HG03025 (cell line): ENCODE results near the gene OCIAD2.
"Not testable (repeated sequence)": the region's sequence is repeated elsewhere in the genome, so short reads cannot be mapped to it uniquely, and the experiment has no call there.

ENCODE experiments used
- ATAC-seq: cut with Tn5 transposase; IDR thresholded peaks from one replicate; pipeline ENCODE4 v1.9.1; 2021; ENCODE audit warnings: mild to moderate bottlenecking, moderate library complexity; ENCODE audit not compliant: unreplicated experiment, low FRiP score

OCIAD2 gene

GRCh38 chr4:48906206-48907173 lies at the start of gene OCIAD2:
Gene OCIAD2 (minus strand): TSS chr4:48906774. CDS start chr4:48904549, 2,225 bp downstream.
- ATAC-seq = peak; percentile 95

DNA sequence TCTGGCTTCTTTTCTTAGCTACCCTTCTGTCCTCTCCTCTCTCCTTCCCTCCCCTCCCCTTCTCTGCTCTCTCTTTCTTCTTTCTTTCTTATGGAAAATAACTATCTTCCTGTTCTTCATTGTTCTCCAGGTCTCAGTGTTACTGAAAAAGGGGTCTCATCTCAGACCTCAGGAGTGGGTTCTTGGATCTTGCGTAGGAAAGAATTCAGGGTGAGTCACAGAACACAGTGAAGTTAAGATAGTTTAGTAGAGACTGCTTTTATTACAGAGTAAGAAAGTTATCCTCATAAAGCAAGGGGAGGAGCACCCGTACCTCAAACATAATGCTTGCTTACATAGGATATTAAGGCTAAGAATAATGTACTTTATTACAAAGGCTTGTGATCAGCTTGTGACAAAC lies 47.7 kb upstream of the OCIAD2 start:
- ATAC-seq = no peak

- ATAC-seq = no peak
Observed at GRCh38 chr4:48949518-48950219, 43.1 kb upstream of the OCIAD2 start.

DNA sequence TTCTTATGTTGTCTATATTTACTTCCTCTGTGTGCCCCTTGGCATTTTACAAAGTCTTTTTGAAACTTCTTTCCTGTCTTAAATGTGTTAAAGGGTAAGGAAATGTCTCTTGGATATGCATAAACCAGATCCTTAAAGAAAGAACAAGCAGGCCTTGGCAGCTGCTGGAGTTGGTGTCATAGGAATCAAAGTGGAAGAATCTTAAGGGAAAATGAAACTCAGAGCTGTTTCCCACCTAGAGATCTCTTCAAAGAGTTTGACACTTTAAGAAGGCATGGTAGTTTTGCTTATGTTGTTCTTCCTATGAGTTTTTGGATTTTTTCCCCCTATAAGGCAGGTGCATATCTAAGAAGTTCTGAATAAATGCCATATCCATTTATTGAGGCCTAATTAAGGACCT lies 42.5 kb upstream of the OCIAD2 start:
- ATAC-seq = no peak

DNA sequence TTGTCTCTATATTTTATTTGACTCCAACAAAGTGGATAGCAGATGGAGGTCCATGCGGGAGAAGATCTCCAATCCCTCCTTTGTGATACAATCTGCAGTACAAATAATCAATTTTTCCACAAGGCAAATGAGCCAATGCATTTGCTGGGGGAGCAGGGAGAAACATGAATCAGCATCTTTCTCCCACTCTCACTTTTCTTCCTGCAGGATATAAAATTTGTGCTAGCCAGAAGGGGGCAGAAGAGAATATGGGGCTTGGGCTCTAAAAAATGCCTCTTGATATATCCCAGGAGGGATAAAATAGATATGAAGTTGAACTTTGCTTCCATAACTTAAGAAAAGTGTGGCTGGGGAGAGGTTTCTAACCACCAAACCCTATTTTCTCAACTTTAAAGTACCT lies 41.2 kb upstream of the OCIAD2 start:
- no peak for ATAC-seq

- ATAC-seq = no peak
Observed at GRCh38 chr4:48945981-48946380, 39.4 kb upstream of the OCIAD2 start.

- ATAC-seq = no peak
Observed at GRCh38 chr4:48944756-48945241, 38.2 kb upstream of the OCIAD2 start.

- no peak for ATAC-seq
Observed at GRCh38 chr4:48944252-48944651, 37.7 kb upstream of the OCIAD2 start.

DNA sequence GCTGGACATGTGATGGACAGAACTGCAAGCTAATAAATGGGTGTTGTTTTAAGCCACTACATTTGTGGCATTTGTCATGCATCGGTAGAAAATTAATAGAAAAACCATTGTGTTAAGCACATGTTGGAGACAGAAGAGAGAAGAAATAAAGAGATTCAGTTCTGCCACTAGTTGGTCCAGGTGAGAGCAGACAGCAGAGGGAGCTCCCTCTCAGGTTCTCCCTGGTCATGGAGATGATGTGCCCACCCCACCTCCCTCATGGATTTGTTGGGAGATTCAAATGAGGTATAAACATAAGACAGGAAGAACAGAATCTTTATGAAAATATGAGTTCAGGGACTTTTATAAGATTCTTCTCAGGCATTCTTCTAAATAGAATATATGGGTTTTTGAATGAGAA lies 36.8 kb upstream of the OCIAD2 start:
- no peak for ATAC-seq

GRCh38 chr4:48939785-48940184 lies 33.2 kb upstream of the OCIAD2 start:
- no peak for ATAC-seq

- no peak for ATAC-seq
Observed at GRCh38 chr4:48938831-48939230, 32.3 kb upstream of the OCIAD2 start.

DNA sequence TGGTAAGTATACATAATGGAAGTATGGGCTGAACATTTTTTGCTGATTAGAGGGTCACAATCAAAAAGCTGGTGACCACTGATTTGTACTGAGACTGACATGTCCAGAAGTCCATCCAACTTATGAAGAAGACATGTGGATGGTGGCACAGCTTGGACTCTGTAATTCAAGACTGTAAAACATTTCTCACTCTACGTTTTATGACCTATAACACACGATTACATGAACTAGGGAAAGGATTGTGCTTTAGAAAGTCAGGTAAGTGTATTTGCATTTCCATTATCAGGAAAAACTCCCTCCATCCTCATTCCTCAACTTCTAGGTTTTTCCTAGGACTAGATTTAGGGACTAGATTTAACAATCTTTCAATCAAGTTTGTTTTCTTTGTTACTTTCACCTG lies 30.5 kb upstream of the OCIAD2 start:
- ATAC-seq = no peak

GRCh38 chr4:48931459-48931858 lies 24.9 kb upstream of the OCIAD2 start:
- no peak for ATAC-seq

DNA sequence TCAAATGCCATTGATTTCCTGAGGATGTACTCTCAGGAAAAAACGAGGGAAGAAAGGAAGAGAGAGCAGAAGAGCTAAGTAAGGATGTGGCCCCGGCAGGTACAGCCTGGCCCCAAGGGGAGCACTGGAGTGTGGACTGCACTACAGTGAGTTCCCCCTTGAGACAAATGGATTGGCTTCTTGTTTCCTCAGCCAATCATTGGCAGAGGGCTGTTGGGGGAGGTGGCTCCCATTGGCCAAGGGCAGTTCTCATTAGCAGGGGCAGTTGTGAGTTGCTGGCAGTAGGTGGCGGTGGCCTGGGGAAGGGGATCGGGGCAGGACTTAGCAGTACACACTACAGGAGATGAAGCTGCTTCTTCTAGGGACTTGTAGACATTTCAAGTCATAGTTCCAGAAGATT lies 24.1 kb upstream of the OCIAD2 start:
- no peak for ATAC-seq

DNA sequence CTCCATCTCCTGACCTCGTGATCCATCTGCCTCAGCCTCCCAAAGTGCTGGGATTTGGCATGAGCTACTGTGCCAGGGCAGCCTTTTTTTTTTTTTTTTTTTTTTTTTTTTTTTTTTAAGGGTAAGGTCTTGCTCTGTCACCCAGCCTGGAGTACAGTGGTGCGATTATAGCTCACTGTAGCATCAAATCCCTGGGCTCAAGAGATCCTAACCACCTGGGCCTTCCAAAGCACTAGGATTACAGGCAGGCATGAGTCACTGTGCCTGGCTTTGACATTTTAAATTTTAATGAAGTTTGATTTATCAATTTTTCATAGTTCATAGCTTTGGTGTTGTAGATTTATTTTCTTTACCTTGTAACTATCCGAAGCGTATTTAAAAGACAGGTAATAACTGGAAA lies 17.8 kb upstream of the OCIAD2 start:
- no peak for ATAC-seq

GRCh38 chr4:48923065-48923464 lies 16.5 kb upstream of the OCIAD2 start:
- ATAC-seq = not testable (repeated sequence)

GRCh38 chr4:48914311-48914710 lies 7.7 kb upstream of the OCIAD2 start:
- ATAC-seq = no peak

- ATAC-seq = no peak
Observed at GRCh38 chr4:48913346-48913745, 6.8 kb upstream of the OCIAD2 start.

GRCh38 chr4:48912349-48912748 lies 5.8 kb upstream of the OCIAD2 start:
- no peak for ATAC-seq

DNA sequence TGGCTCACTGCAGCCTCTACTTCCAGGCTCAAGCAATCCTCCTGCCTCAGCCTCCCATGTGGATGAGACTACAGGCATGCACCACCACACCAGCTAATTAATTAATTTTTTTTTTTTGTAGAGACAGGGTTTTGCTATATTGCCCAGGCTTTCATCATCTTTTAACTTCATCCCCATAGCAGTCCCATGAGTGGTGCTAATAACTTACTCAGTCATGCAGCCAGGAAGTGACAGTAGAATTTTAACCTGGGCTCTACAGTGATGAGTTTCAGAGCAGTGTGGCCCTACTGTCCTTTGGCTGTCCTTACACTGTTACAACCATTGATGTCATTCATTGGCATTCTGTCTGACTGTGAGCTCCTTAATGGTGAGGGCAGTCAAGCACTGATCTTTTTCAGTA lies 3.9 kb upstream of the OCIAD2 start:
- no peak for ATAC-seq

GRCh38 chr4:48909697-48910096 lies 3.1 kb upstream of the OCIAD2 start:
- ATAC-seq = no peak

- ATAC-seq = no peak
Observed at GRCh38 chr4:48908687-48909086, 2.1 kb upstream of the OCIAD2 start.
